ENCODE results near the gene CADPS2.

GRCh38 chr7:122588621-122589020, 297.6 kb downstream of the CADPS2 start:
- TF ChIP-seq POLR2A (IDR thresholded peaks at IDR 0.05; ENCODE audit: low read depth) (no peak), CTCF (IDR thresholded peaks at IDR 0.05) (no peak)
